ENCODE results near the gene NANOS3.

DNA sequence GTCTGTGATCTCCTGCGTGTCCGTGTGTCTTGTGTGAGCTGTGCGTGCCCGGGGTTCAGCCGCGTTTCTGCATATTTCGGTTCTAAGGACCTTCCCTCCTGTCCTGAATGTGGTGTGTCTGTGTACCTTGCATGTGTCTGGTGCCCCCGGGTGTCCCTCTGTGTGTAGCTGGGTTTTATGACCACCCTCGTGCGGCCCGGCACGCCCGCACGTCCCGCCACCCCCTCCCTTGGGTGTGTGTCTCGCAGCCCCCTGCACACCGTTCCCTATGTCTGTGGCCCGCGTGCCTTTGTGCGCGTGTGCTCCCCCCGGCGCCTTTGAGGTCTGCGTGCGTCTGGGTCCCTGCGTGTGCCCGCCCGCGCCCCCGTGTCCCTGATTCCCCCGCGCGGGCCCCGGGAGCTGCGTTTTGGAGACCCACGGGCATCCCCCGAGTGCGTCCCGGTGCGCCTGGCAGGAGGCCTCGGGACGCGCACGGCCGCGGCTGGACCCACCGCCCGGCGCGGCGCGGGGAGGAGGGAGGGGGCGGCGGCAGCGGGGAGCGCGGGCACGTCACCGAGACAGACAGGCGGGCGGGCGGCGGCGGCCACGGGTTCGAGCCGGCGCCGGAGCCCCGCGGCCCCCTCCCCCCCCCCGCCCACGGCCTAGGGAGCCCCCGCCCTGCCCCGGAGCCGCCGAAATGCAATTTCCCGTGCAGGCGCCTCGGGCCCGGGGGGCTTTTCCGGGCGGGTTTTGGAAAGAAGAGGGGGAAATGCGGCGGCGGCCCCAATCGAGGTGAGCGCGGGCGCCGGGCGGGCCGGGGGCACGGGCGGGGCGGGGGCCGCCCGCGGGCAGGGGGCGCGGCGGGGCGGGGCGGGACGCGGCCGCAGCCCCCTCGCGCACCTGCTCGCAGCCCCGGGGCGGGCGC, 12.0 kb upstream of the NANOS3 start:
- TF ChIP-seq YY1 (IDR thresholded peaks at IDR 0.05; ENCODE audit: extremely low read depth, insufficient replicate concordance, low read depth, low read length): no peak
- TF ChIP-seq, protein P1, sequence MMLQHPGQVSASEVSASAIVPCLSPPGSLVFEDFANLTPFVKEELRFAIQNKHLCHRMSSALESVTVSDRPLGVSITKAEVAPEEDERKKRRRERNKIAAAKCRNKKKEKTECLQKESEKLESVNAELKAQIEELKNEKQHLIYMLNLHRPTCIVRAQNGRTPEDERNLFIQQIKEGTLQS (IDR thresholded peaks at IDR 0.05): no peak
- TF ChIP-seq POLR2A (IDR thresholded peaks at IDR 0.05; ENCODE audit: borderline replicate concordance, extremely low read depth, insufficient read depth, insufficient read length): no peak
- TF ChIP-seq EZH2 (IDR thresholded peaks at IDR 0.05): no peak
- no peak for TF ChIP-seq POLR2AphosphoS5 (IDR thresholded peaks at IDR 0.05; ENCODE audit: low read depth, low read length)
- no peak for TF ChIP-seq SP1 (IDR thresholded peaks at IDR 0.05; ENCODE audit: low read depth)
- TF ChIP-seq, protein P2, sequence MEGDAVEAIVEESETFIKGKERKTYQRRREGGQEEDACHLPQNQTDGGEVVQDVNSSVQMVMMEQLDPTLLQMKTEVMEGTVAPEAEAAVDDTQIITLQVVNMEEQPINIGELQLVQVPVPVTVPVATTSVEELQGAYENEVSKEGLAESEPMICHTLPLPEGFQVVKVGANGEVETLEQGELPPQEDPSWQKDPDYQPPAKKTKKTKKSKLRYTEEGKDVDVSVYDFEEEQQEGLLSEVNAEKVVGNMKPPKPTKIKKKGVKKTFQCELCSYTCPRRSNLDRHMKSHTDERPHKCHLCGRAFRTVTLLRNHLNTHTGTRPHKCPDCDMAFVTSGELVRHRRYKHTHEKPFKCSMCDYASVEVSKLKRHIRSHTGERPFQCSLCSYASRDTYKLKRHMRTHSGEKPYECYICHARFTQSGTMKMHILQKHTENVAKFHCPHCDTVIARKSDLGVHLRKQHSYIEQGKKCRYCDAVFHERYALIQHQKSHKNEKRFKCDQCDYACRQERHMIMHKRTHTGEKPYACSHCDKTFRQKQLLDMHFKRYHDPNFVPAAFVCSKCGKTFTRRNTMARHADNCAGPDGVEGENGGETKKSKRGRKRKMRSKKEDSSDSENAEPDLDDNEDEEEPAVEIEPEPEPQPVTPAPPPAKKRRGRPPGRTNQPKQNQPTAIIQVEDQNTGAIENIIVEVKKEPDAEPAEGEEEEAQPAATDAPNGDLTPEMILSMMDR (IDR thresholded peaks at IDR 0.05 in 2 of 3, conservative IDR thresholded peaks at IDR 0.05 in 1 of 3; ENCODE audit: borderline replicate concordance in 1 of 3, insufficient read depth in 1 of 3, low read depth in 2 of 3, low read length in 2 of 3): no peak
- no peak for TF ChIP-seq RAD21 (IDR thresholded peaks at IDR 0.05; ENCODE audit: low read depth)
- TF ChIP-seq SIN3A (IDR thresholded peaks at IDR 0.05; ENCODE audit: low read depth): no peak
- TF ChIP-seq, protein P3, sequence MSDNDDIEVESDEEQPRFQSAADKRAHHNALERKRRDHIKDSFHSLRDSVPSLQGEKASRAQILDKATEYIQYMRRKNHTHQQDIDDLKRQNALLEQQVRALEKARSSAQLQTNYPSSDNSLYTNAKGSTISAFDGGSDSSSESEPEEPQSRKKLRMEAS (IDR thresholded peaks at IDR 0.05): no peak
- TF ChIP-seq EZH2phosphoT487 (IDR thresholded peaks at IDR 0.05; ENCODE audit: borderline replicate concordance): no peak
- TF ChIP-seq, protein P4, sequence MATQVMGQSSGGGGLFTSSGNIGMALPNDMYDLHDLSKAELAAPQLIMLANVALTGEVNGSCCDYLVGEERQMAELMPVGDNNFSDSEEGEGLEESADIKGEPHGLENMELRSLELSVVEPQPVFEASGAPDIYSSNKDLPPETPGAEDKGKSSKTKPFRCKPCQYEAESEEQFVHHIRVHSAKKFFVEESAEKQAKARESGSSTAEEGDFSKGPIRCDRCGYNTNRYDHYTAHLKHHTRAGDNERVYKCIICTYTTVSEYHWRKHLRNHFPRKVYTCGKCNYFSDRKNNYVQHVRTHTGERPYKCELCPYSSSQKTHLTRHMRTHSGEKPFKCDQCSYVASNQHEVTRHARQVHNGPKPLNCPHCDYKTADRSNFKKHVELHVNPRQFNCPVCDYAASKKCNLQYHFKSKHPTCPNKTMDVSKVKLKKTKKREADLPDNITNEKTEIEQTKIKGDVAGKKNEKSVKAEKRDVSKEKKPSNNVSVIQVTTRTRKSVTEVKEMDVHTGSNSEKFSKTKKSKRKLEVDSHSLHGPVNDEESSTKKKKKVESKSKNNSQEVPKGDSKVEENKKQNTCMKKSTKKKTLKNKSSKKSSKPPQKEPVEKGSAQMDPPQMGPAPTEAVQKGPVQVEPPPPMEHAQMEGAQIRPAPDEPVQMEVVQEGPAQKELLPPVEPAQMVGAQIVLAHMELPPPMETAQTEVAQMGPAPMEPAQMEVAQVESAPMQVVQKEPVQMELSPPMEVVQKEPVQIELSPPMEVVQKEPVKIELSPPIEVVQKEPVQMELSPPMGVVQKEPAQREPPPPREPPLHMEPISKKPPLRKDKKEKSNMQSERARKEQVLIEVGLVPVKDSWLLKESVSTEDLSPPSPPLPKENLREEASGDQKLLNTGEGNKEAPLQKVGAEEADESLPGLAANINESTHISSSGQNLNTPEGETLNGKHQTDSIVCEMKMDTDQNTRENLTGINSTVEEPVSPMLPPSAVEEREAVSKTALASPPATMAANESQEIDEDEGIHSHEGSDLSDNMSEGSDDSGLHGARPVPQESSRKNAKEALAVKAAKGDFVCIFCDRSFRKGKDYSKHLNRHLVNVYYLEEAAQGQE (IDR thresholded peaks at IDR 0.05; ENCODE audit: low read depth): no peak
- TF ChIP-seq CEBPB (IDR thresholded peaks at IDR 0.05; ENCODE audit: low read depth): no peak
- TF ChIP-seq TCF7L2 (IDR thresholded peaks at IDR 0.05; ENCODE audit: borderline replicate concordance, extremely low read depth, insufficient read depth, insufficient read length): no peak
